ENCODE results near the gene MRPS23.

GRCh38 chr17:57823469-57824401, 26.1 kb downstream of the MRPS23 start:
- no peak for TF ChIP-seq CTCF (IDR thresholded peaks at IDR 0.05; ENCODE audit: poor library complexity, severe bottlenecking)
- TF ChIP-seq EZH2 (IDR thresholded peaks at IDR 0.05; ENCODE audit: borderline replicate concordance, insufficient read depth, low read length, poor library complexity, severe bottlenecking), result no peak
- TF ChIP-seq POLR2AphosphoS5 (IDR thresholded peaks at IDR 0.05), result peak; percentile 45
